Measurements from ENCODE around the gene FAF1.
"Not testable (repeated sequence)": the region's sequence is repeated elsewhere in the genome, so short reads cannot be mapped to it uniquely, and the experiment has no call there.

Gene FAF1

DNA sequence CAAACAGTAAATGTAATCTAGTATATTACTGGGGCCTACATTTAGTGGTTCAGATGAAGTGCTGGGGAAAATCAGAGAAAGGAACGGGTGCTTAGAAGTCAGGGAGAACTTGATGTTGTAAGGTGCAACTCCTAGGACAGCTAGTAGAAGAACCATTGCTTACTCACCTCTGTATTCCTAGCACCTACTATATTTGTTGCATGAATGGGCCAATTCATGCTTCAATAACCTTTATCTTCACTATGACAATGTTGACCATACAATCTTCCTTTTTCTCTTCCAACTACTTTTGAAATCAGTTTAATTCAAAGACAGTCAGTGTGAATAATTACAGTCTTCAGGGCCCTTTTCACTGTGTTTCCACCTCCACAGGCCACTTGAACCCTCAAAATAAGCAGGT is 411.8 kb downstream of the FAF1 start:
- no peak for DNase-seq (ENCODE audit: low spot score)
- TF ChIP-seq, protein P1, sequence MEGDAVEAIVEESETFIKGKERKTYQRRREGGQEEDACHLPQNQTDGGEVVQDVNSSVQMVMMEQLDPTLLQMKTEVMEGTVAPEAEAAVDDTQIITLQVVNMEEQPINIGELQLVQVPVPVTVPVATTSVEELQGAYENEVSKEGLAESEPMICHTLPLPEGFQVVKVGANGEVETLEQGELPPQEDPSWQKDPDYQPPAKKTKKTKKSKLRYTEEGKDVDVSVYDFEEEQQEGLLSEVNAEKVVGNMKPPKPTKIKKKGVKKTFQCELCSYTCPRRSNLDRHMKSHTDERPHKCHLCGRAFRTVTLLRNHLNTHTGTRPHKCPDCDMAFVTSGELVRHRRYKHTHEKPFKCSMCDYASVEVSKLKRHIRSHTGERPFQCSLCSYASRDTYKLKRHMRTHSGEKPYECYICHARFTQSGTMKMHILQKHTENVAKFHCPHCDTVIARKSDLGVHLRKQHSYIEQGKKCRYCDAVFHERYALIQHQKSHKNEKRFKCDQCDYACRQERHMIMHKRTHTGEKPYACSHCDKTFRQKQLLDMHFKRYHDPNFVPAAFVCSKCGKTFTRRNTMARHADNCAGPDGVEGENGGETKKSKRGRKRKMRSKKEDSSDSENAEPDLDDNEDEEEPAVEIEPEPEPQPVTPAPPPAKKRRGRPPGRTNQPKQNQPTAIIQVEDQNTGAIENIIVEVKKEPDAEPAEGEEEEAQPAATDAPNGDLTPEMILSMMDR (IDR thresholded peaks at IDR 0.05; ENCODE audit: extremely low read depth, missing control alignments): no peak

DNA sequence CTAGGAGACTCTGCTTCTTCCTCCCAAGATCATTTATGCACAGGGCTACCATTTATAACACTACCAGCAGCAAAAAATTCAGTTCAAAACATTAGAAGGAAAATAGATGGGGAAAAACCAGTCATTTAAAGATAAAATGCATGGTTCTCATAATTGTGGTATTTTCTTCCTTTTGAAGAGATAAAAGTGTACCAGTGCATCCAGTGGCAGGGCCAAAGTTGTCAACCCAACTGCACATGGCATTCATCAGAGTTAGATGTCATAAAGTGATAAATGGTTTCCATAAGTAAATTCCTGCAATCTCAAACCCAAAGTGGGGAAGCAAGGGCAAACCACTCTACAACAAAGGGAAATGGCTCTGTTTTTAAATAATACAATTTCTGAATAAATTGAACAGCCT is 417.7 kb downstream of the FAF1 start:
- no peak for DNase-seq (ENCODE audit: low spot score)
- TF ChIP-seq, protein P1 (IDR thresholded peaks at IDR 0.05; ENCODE audit: extremely low read depth, missing control alignments): no peak

DNA sequence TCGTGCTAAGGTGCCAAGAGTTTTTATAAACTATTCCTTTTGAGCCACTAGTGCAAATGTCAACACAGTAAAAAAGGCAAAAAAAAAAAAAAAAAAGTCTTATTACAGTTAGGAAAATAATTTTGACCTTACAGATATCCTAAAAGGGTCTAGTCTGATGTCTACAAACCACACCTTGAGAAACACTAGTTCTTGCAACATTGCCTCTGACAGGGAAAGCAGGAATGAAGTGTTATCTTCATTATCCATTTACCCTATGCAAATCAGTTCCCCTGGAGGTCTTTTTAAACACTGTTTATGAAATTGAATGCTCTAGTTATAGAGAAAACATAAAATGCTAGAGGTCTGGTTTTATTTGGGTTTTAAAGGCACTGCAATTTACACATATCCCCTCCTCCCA is 421.6 kb downstream of the FAF1 start:
- no peak for DNase-seq (ENCODE audit: low spot score)
- TF ChIP-seq, protein P1 (IDR thresholded peaks at IDR 0.05; ENCODE audit: extremely low read depth, missing control alignments): no peak

DNA sequence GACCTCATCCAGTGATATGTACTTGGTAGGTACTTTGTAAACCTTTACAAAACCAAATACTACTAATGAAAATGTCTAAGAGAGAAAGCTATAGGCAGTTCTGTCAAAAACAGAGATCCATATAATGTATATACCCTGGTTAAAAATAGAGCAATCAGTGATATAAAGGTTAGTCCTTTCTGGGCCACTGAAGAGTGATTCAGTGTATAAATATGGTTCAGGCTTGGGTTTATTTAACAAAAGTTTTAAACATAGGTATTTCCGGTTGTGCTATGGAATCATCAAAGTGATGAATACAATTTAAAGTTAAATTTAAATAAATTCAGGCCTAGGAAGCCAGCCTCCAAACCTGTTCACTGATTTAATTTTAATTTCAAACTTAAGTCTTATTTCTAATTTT is 428.5 kb downstream of the FAF1 start:
- TF ChIP-seq, protein P1 (IDR thresholded peaks at IDR 0.05; ENCODE audit: extremely low read depth, missing control alignments): no peak
- no peak for DNase-seq (ENCODE audit: low spot score)

DNA sequence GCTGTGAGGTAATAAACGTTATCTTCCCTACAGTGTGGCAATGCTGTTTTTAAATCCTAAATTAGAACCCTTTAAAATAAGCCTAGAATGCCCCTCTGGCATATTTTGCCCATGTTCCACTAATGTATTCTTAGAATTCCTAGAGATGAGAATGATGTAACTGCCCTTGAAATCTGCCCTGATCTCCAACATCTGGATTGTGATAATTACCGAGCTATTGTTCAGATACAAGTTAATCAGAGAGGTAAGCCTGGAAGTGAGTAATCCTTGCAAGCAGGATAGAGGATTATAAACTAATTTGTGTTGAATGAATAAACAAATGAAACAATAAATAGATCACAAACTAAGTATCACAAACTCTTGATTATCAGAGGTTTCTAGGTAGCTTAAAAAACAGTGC is 429.0 kb downstream of the FAF1 start:
- DNase-seq (ENCODE audit: low spot score): no peak
- TF ChIP-seq, protein P1 (IDR thresholded peaks at IDR 0.05; ENCODE audit: extremely low read depth, missing control alignments): no peak

DNA sequence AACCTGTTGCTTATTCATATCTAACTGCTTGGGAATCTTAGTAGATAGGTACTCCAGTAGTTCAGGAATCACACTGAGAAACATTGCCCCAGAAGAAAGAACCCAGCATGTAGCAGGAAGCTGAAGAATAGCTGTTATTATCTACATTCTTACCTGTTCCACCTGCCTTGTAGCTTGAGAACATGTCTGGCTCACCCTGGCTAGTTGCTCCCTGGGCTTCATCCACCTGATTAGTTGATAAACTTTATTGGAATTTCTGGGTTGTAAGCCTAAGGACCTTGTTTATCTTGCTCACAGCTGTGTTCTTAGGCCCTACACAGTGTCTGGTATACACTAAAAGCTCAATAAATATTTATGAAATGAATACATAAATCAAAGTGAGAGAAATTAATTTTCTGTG is 430.6 kb downstream of the FAF1 start:
- no peak for DNase-seq (ENCODE audit: low spot score)

DNA sequence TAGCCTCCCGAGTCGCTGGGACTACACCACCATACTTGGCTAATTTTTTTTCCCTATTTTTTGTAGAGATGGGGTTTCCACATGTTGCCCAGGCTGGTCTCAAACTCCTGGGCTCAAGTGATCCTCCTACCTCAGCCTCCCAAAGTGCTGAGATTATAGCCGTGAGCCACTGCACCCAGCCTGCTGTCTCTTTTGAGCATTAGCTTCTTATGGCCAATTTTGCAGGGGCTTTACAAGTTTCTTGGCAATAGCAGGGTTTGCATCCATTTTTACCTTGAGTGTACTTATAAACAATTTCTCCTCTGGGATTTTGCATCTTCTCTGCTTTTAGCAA is 432.1 kb downstream of the FAF1 start:
- not testable (repeated sequence) for DNase-seq (ENCODE audit: low spot score)

More for the DNA sequence above, 430.6 kb downstream of the FAF1 start:
- TF ChIP-seq, protein P1 (IDR thresholded peaks at IDR 0.05; ENCODE audit: extremely low read depth, missing control alignments): no peak

DNA sequence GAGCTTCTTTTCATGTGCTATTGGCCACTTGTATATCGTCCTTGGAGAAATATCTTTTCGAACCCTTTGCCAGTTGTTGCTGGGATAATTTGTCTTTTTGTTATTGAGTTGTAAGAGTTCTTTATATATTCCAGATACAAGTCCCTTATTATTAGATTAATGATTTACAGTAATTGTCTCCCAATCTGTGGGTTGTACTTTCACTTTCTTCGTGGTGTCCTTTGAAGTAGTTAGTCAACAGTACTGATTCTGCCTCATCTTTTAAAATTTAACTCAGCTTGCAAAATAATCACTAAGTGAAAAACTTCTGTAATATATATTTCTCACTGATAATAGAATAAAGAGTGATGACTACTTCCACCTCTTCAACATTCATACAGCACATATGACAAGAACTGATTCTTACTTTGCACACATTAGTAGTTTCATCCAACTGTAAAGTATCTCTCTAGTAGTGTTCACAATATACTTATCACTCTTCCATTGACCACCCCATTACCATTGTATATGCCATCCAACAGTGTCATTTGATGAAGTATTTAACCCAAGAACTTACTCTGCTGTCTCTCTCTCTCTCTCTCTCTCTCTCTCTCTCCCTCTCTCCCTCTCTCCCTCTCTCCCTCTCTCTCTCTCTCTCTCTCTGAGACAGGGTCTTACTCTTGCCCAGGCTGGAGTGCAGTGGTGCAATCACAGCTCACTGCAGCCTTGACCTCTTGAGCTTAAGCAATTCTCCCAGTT is 432.6 kb downstream of the FAF1 start:
- DNase-seq (ENCODE audit: low spot score): peak; percentile 7
- TF ChIP-seq, protein P1 (IDR thresholded peaks at IDR 0.05; ENCODE audit: extremely low read depth, missing control alignments): no peak

Measured in GM20000 (cell line).